ENCODE measurements around the gene GTF2B.
"Not testable (repeated sequence)": the region's sequence is repeated elsewhere in the genome, so short reads cannot be mapped to it uniquely, and the experiment has no call there.

The GTF2B gene, protein sequence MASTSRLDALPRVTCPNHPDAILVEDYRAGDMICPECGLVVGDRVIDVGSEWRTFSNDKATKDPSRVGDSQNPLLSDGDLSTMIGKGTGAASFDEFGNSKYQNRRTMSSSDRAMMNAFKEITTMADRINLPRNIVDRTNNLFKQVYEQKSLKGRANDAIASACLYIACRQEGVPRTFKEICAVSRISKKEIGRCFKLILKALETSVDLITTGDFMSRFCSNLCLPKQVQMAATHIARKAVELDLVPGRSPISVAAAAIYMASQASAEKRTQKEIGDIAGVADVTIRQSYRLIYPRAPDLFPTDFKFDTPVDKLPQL

DNA sequence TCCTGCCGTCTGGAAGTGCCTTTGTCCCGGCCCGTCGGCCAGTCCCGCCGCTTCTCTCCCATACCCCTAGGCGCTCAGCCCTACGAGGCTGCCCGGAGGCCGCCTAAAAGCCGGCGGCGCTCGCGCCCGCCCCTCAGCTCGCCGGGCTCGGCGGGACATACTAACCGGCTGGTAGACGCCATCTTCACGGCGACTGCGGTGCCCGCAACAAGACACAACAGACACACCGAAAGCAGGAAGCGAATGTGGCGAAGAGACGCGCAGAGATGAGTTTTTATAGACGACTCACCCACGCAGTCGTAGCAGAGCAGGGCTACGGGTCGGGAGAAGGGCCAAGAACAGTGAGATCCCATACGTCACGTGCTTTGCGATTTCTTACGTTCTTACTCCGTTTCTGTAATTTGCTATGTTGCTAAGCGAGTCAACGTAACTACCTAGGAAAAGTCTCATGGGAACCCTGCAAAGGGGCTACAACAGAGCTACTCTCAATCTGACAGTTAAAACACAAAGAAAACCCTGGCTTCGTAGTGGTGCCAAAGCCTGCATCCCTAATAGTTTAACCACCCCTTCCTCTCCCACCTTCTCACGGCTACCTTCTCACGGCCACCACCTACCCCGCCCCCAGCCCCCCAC, at the start of gene GTF2B:
Gene GTF2B, minus strand, starts transcription at position 250 of the 633 bp plus-strand sequence. Its CDS starts 68 bp downstream, at position 182.
- peak; percentile 87 for DNase-seq

DNA sequence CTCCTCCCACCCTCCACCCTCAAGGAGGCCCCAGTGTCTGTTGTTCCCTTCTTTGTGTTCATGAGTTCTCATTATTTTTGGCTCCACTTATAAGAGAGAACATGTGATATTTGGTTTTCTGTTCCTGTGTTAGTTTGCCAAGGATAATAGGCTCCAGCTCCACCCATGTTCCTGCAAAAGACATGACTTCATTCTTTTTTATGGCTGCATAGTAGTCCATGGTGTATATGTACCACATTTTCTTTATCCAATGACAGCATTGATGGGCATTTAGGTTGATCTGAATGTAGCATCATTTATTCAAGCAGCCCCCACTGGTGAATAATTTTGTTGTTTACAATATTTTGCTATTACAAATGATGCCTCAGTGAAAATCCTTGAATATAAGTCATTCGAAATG, 47.2 kb upstream of the GTF2B start:
- DNase-seq = not testable (repeated sequence)

DNA sequence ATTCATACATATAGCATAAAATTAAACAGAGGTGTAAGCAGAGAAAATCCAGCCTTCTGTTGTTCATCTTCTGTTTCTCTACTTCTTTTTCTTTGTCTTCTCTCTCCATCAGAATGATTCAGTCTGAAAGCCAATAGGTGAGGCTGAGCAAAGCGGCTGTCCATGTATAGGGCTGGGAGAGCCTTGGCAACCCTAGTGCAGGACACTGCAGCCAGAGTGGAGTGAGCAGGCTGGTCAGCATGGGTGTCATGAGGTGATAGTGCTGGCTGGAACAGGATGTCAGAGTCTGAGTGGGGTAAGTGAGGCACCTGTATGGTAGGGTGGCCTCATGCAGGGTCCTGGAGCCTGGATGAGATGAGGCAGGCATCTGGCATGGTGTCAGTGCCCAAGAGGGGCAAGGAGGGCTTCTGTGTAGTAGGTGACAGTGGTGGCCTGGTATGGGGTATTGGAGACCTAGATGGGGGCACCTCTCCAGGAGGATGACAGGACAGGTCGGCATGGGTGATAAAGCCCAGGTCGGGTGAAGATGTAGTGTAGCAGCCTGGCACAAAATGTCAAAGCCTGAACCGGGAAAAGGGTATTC, 45.5 kb upstream of the GTF2B start:
- no peak for DNase-seq

DNA sequence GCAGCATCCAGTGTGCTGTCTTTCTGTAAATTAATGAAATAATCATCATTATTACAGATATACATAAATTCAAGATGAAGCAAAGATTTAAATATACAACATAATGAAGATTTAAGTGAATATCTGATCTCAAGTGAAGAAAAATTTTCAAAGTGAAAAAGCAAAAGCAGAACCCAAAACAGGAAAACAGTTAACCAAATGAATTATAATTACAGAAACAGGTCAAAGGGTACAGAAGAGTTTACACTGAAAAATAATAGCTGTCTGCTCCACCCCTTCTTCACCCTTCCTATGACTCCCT, 44.8 kb upstream of the GTF2B start:
- DNase-seq = no peak

DNA sequence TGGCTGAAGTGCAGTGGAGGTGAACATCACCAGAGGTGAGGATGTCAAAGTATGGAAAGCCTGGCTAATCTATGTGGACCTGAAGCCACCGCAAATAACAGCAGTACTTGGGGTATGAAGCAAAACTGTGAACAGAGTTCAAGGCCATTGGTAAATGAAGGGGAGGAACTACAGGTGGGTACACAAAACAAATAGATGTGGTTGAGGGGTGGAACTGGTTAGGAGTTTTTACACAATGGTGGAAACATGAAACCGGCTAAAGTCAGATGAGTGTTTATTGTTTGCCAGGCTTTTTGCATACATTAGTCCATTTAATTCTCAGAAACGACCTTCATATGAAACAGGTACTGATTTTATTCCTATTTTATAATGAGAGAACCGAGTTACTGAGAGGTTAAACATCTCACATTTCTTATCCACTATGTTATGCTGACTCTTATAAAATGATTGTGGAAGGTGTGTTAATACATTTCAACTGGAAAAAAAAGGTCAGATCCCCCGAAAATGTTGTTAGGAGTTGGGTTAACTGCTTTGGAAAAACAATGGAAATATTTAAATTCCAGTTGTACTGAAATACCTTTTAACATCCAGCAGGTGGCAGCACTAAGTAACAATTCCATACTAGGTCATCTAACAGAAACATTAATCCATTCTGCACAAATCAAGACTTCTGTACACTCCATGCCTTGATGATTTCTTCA, 44.3 kb upstream of the GTF2B start:
- no peak for DNase-seq

DNA sequence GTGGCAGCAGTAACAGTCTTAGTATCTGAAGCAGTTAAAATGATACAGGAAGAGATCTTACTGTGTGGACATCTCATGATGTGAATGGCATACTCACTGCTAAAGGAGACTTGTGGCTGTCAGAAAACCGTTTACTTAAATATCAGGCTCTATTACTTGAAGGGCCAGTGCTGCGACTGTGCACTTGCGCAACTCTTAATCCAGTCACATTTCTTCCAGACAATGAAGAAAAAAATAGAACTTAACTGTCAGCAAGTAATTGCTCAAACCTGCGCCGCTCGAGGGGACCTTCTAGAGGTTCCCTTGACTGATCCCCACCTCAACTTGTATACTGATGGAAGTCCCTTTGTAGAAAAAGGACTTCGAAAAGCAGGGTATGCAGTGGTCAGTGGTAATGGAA, 38.8 kb upstream of the GTF2B start:
- not testable (repeated sequence) for DNase-seq

DNA sequence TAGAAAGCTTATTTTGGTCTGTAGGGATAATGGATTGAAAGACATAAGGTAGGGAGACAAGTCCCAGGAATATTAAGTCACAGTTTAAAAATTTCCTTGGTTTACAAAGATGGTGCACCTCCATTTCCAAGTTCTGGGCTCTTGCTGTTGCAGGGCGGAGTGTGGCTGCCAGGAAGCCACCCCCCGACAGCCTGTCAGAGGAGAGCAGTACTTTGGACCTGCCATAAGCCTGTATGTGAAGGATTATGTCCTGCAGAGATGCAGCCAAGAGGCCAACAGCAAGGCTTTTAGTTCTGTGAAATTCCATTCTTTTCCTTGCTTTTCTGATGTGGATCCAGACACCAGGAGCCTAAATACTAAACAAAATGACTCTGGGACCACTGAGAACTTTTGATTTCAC, 31.9 kb upstream of the GTF2B start:
- DNase-seq = no peak

DNA sequence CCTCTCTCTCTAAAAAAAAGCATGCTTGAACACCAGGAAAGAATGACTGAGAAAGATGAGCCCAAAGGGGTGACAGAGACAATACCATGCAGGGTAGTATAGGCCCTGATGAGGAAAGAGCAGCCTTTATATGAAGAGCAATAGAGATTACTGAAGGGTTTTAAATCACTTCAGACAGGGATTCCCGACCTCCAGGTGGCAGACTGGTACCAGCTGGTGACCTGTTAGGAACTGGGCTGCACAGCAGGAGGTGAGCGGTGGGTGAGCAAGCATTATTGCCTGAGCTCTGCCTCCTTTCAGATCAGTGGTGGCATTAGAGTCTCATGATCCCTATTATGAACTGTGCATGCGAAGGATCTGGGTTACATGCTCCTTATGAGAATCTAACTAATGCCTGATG, 30.8 kb upstream of the GTF2B start:
- DNase-seq = no peak

DNA sequence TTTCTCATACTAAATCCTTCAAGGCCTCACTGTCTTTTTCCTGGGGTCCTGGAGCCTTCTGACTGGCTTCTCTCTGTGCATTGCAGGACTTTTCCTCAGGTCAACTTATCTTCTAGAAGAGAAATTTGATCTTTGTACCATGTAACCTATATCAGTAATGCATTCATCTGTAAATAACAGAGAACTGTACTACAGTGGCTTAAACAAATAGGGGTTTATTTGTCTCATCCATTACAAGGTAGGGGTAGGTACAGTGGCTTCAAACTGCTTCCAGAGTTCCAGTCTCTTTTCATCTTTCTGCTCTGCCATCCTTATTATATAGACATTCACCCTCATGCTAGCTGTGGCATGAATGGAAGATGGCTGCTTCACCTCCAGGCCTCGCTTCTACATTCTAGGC, 29.5 kb upstream of the GTF2B start:
- DNase-seq = no peak

DNA sequence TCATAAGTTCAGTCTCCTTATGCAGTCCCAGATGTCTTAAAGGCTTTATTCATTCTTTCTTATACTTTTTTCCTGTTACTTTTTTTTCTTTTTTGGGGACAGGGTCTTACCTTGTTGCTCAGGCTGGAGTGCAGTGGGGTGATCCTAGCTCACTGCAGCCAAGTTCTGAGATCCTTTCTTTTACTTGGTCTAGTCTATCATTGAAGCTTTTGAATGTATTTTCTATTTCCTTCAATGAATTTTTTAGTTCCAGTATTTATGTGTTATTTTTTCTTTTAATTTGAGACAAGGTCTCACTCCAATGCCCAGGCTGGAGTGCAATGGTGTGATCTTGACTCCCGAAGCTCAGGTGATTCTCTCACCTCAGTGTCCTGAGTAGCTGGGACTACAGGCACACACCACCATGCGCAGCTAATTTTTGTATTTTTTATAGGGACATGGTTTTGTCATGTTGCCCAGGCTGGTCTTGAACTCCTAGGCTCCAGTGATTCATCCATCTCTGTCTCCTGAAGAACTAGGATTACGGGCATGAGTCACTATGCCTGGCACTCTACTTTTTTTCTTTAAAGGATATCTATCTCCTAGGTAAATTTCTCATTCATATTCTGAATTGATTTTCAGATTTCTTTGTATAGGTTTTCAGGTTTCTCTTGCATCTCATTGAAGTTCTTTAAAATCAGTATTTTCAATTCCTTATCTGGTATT, 26.1 kb upstream of the GTF2B start:
- no peak for DNase-seq

DNA sequence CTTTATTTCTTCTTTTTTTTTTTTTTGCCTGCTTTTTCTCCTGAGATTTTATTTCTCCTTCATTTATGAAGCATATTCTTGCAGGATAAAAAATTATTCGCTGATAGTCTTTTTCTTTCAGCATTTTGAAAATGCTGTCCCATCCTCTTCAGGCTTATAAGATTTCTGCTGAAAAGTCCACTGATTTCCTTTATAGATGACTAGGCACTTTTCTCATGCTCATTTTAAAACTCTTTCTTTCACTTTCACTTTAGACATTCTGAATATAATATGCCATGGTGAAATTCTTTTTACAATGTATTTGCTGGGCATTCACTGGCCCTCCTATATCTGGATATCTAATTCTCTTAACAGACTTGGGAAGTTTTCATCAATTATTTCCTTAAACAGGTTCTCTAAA, 25.5 kb upstream of the GTF2B start:
- DNase-seq = no peak

DNA sequence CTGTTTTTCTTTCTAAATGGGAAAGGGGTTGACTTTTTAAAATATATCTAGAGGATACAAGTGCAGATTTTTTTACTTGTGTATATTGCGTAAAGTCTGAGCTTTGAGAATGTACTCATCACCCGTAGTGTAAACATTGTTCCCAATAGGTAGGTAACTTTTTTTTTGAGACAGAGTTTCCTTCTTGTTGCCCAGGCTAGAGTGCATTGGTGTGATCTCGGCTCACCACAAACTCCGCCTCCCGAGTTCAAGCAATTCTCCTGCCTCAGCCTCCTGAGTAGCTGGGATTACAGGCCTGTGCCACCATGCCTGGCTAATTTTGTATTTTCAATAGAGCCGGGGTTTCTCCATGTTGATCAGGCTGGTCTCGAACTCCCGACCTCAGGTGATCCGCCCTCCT, 20.4 kb upstream of the GTF2B start:
- not testable (repeated sequence) for DNase-seq

DNA sequence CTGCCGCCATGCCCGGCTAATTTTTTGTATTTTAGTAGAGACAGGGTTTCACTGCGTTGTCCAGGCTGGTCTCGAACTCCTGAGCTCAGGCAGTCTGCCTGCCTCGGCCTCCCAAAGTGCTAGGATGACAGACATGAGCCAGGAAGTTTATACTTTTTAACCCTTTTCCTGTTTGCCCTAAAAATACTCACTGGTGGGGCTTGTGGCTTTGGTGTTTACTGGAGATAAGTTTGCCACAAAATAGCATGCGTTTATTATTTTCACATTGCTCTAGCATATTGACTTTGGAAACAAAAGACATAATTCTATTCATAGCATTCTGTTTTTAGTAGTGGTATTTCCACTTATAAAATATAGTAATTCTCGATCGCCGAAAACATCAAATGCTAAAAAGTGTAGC, 19.8 kb upstream of the GTF2B start:
- no peak for DNase-seq

DNA sequence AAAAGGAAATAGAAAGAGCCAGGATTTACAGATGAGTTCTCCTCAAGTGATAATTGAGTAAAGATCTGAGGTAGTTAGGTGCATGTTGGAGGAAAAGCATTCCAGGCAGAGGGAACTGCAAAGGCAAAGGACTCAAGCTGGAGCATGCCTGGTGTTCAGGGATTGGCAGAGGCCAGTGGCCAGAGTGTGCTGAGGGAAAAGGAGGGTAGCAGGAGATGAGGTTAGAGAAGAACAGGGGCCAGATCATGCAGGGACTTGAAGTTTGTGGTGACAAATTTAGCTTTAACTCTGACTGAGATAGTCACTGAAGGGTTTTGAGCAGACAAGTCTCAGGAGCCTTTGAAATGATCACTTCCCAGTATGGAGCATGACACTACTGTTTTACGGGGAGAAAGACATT, 19.0 kb upstream of the GTF2B start:
- DNase-seq = no peak

DNA sequence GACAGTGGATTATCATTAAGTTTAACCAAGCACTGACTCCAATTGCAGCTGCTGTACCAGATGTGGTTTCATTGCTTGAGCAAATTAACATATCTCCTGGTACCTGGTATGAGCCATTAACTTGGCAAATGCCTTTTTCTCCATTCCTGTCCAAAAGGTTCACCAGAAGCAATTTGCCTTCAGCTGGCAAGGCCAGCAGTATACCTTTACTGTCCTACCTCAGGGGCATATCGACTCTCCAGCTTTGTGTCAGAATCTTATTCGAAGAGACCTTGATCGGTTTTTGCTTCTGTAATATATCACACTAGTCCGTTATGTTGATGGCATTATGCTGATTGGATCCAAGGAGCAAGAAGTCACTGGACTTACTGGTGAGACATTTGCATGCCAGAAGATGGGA, 9.5 kb upstream of the GTF2B start:
- DNase-seq = no peak

DNA sequence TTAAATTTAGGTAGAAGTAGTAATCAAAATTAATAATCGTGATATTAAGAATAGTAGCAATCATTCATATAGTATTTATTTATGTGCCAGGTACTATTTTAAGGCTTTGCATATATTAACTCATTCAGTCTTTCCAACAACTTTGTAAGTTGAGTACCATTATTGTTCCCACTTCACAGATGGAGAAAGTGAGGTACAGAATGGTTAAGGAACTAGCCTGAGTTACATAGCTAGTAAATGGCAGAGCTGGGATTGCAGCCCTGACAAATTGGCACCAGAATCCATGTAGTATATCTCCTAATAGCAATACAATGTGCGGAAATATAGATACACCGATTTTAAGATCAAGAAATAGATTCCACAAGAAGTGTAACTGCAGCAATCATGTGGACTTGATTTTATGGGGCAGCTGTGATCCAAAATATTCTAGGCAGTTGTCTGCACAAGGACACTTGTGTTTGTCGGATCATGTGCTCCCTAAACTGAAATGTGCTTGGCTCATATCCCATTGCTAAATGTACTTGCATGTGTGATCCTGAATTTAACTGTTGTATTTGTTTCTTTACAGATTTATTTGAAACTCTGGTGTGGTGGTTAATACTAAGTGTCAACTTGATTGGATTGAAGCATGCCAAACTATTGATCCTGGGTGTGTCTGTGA, 5.8 kb upstream of the GTF2B start:
- DNase-seq = no peak

DNA sequence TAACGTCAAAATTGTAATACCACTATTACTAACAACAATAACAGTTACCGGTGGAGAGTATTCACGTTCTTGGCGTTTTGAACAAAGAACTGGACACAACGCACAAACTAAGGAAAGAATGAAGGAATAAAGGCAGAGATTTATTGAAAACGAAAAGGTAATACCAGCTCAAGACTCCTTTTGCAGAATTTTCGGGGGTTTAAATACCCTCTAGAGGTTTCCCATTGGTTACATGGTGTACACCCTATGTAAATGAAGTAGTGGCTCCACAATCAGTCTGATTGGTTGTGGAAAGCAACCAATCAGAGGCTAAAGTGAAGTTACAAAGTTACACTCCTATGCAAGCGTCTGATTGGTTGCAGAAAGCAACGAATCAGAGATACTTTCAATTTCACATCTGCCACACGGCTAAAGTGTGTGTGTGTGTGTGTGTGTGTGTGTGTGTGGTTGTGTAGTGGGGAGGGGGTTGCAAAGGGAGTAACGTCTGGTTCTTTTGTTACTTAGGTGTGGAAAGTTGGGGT, 1.1 kb upstream of the GTF2B start:
- DNase-seq = peak; percentile 92

DNA sequence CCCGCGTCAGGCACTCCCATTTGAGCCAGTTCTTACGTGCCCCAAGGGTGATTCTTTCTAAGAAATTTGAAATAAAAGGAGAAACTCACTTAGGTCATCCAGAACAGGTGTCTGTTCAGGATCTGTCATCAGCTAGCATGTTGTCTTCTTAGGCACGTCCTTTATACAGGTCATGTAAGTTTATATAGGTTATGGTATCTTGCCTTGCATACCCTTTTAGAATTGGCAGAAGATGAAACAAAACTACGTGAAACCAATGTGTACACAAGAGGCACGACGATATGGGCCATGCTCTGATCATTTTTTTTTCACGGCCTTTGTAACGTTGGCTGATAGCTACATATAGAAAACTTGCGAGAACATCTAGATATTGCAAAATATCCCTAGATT, 579 bp upstream of the GTF2B start:
- DNase-seq = no peak

DNA sequence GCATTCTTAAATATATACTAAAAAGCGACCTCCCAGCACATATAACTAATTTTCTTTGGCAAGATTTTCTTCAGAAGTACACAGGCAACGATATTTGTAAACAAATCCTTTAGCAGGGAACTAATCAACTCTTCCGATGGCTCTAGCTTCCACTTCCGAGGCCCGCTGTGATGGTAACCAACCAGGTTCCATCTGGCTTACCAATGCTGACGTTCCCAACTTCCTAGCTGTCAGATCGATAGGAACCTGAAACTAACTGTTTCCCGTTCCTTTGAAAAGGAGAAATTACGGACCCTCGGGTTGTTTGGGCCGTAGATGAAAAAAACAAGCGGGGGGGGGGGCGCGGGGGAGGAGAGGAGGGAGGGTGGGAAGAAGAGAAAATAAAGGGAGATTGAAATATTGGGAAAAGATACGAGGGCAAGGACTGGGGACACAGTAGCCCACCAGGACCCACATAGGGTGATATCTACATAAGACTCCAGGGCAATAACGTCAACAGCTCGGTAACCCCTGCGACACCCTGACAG, 513 bp downstream of the GTF2B start:
- DNase-seq = no peak

DNA sequence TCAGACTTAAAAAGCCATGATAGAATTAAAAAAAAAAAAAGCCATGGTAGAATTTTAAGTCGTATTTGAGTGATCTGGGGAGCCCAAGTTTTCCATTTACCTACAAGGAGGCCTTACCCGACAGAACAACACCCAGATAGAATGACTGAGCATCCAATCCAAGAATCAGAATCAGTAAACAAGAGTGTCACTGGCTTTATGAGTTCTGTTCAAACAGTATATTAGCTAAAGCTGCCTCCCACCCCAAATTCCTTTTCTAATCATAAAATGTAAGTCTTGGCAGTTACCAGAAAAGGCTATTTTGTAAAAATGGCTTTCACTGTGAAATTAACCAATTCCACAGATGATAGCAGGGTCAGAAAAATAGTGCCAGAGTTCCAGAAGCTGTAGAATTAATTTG, 1.2 kb downstream of the GTF2B start:
- no peak for DNase-seq

DNA sequence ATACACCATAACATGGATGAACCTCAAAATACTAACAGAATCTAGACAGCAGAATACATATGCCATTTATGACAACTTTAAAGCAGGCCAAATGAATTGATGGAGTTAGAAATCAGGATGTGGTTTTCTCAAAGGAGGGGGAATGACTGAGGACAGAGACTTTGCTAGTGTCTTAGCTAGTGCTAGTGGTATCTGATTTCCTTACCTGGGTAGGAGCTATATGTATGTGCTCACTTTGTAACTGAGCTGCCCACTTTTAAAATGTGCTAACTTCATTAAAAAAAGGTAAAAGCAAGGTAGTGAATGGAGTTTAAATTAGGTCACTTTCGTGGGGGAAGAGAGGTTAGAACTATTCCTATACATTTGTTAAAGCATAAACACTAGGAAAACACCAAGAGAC, 2.6 kb downstream of the GTF2B start:
- DNase-seq = no peak

DNA sequence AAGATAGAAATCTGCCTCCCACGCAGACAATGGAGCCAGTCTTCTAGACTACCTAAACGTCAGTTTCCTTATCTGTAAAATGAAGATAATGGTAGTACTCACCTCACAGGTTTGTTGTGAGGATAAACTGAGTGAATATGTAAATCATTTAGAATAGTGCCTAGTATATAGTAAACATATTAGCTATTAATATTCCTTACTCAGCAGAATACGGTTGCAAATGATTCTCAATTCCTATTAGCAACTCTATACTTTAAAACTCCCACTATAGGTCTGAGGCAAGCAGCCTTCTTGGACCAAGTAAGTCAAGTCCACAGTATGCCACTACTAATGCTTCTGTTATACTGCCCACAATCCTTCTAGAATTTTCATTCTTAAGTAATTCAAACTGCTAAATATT, 5.4 kb downstream of the GTF2B start:
- DNase-seq = no peak
